ENCODE measurements around the gene C9orf43.
"Not testable (repeated sequence)": the region's sequence is repeated elsewhere in the genome, so short reads cannot be mapped to it uniquely, and the experiment has no call there.

DNA sequence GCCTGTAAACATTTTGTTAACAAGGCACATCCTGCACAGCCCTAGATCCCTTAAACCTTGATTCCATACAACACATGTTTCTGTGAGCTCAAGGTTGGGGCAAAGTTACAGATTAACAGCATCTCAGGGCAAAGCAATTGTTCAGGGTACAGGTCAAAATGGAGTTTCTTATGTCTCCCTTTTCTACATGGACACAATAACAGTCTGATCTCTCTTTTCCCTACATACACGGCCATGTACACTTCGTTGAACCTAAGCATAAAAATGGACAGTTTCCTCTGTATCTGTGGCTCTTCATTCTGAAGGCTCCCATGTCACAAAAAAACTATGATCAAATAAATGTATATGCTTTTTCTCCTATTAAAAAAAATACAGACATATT, 30.7 kb upstream of the C9orf43 start:
- not testable (repeated sequence) for TF ChIP-seq EZH2, EZH2phosphoT487 (IDR thresholded peaks at IDR 0.05)
- TF ChIP-seq, protein P1, sequence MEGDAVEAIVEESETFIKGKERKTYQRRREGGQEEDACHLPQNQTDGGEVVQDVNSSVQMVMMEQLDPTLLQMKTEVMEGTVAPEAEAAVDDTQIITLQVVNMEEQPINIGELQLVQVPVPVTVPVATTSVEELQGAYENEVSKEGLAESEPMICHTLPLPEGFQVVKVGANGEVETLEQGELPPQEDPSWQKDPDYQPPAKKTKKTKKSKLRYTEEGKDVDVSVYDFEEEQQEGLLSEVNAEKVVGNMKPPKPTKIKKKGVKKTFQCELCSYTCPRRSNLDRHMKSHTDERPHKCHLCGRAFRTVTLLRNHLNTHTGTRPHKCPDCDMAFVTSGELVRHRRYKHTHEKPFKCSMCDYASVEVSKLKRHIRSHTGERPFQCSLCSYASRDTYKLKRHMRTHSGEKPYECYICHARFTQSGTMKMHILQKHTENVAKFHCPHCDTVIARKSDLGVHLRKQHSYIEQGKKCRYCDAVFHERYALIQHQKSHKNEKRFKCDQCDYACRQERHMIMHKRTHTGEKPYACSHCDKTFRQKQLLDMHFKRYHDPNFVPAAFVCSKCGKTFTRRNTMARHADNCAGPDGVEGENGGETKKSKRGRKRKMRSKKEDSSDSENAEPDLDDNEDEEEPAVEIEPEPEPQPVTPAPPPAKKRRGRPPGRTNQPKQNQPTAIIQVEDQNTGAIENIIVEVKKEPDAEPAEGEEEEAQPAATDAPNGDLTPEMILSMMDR (IDR thresholded peaks at IDR 0.05) = not testable (repeated sequence)
